MV-4-11 (cell line): ENCODE measurements around the gene TOGARAM2.

Experiments
- DNase-seq: peaks from one replicate; lab custom pipeline; 2025; lab: John Stamatoyannopoulos, UW

TOGARAM2 gene

GRCh38 chr2:29053223-29053622 lies 72.1 kb downstream of the TOGARAM2 start:
- no peak for DNase-seq

- DNase-seq: no peak
Measured at GRCh38 chr2:29053670-29054400, 72.7 kb downstream of the TOGARAM2 start.

- DNase-seq: no peak
Measured at GRCh38 chr2:29054430-29054829, 73.3 kb downstream of the TOGARAM2 start.

GRCh38 chr2:29055601-29056000 lies 74.5 kb downstream of the TOGARAM2 start:
- DNase-seq: no peak

GRCh38 chr2:29056452-29056851 lies 75.4 kb downstream of the TOGARAM2 start:
- DNase-seq: no peak

GRCh38 chr2:29057006-29057405 lies 75.9 kb downstream of the TOGARAM2 start:
- DNase-seq: no peak

GRCh38 chr2:29059624-29060023 lies 78.5 kb downstream of the TOGARAM2 start:
- DNase-seq: no peak

- no peak for DNase-seq
Measured at GRCh38 chr2:29060441-29060840, 79.3 kb downstream of the TOGARAM2 start.

- no peak for DNase-seq
Measured at GRCh38 chr2:29061176-29061575, 80.1 kb downstream of the TOGARAM2 start.

GRCh38 chr2:29061616-29062015 lies 80.5 kb downstream of the TOGARAM2 start:
- no peak for DNase-seq

GRCh38 chr2:29062371-29062770 lies 81.3 kb downstream of the TOGARAM2 start:
- no peak for DNase-seq

GRCh38 chr2:29063056-29063455 lies 82.0 kb downstream of the TOGARAM2 start:
- no peak for DNase-seq

GRCh38 chr2:29063646-29064345 lies 82.7 kb downstream of the TOGARAM2 start:
- no peak for DNase-seq

GRCh38 chr2:29064346-29064715 lies 83.2 kb downstream of the TOGARAM2 start:
- DNase-seq: no peak

GRCh38 chr2:29064746-29065067 lies 83.6 kb downstream of the TOGARAM2 start:
- no peak for DNase-seq

GRCh38 chr2:29065068-29065811 lies 84.1 kb downstream of the TOGARAM2 start:
- no peak for DNase-seq

GRCh38 chr2:29066271-29066860 lies 85.3 kb downstream of the TOGARAM2 start:
- DNase-seq: peak; percentile 81

GRCh38 chr2:29066997-29067605 lies 86.0 kb downstream of the TOGARAM2 start:
- no peak for DNase-seq

- DNase-seq: no peak
Measured at GRCh38 chr2:29068513-29068912, 87.4 kb downstream of the TOGARAM2 start.

- no peak for DNase-seq
Measured at GRCh38 chr2:29070526-29070925, 89.4 kb downstream of the TOGARAM2 start.

GRCh38 chr2:29071032-29071975 lies 90.2 kb downstream of the TOGARAM2 start:
- no peak for DNase-seq
